PFSK-1 (cell line): ENCODE measurements around the gene PON3.

Source experiments
- POLR2AphosphoS5 ChIP-seq: IDR thresholded peaks from 2 replicates; pipeline ENCODE4 v1.6.1; 2012; ENCODE audit warnings: low read depth, mild to moderate bottlenecking, control low read depth, low read length, moderate library complexity
- REST ChIP-seq, 2 experiments: IDR thresholded peaks; 2 replicates each; pipeline versions ENCODE4 v1.6.1 to v1.8.0; 2011 to 2012; ENCODE audit warnings: low read depth in 2 of 2, low read length in 2 of 2, control low read depth in 1 of 2, inconsistent platforms in 1 of 2, mild to moderate bottlenecking in 1 of 2, moderate library complexity in 1 of 2; ENCODE audit not compliant: insufficient read depth in 1 of 2
- SIN3A ChIP-seq: IDR thresholded peaks from 2 replicates; pipeline ENCODE4 v1.6.1; 2012; ENCODE audit warnings: mild to moderate bottlenecking, low read length, moderate library complexity, borderline replicate concordance; ENCODE audit not compliant: insufficient read depth
- TAF1 ChIP-seq: IDR thresholded peaks from 2 replicates; pipeline ENCODE4 v1.6.1; 2012; ENCODE audit warnings: low read length, control low read depth, borderline replicate concordance; ENCODE audit not compliant: insufficient read depth

- TF ChIP-seq REST (IDR thresholded peaks at IDR 0.05; ENCODE audit: insufficient read depth in 1 of 2, low read depth in 2 of 2, low read length in 2 of 2): no peak
- TF ChIP-seq POLR2AphosphoS5: no peak
- no peak for TF ChIP-seq TAF1
- no peak for TF ChIP-seq SIN3A
Measured at GRCh38 chr7:95318501-95319100, 77.6 kb downstream of the PON3 start.
